CD14-positive monocyte (primary cell): ENCODE data around the gene EPHA3. TPM values are rescaled to one million over a fixed set of nuclear protein-coding genes. Genes with fewer than 3 reads are reported as not detected.

ENCODE experiments used
- DNase-seq, 3 donors: peaks; one replicate each; pipeline ENCODE4 v3.0.0-alpha.2; 2011 to 2022
- H2AFZ ChIP-seq: 2 replicates; pipeline ENCODE4 v1.6.0; 2012; ENCODE audit warnings: mild to moderate bottlenecking, low read depth, low read length, inconsistent platforms; ENCODE audit not compliant: insufficient read depth, poor library complexity, severe bottlenecking
- H3K27ac ChIP-seq, 2 donors: 1 replicate in 1 of 2; 2 replicates in 1 of 2; pipeline ENCODE4 v1.5.1; 2012 to 2013; ENCODE audit warnings: low read length in 2 of 2, control low read depth in 1 of 2, inconsistent platforms in 1 of 2, low read depth in 1 of 2, mild to moderate bottlenecking in 1 of 2
- H3K27me3 ChIP-seq, 2 donors: one replicate each; pipeline versions ENCODE4 v1.6.0 to v1.6.1; 2011 to 2013; ENCODE audit warnings: low read length in 2 of 2; ENCODE audit not compliant: control insufficient read depth in 2 of 2, insufficient read depth in 2 of 2
- H3K36me3 ChIP-seq, 2 donors: replicated peaks in 1 of 2; 1 replicate in 1 of 2; 2 replicates in 1 of 2; pipeline versions ENCODE4 v1.5.1 to v1.6.1; 2012 to 2013; ENCODE audit warnings: low read length in 2 of 2, control low read depth in 1 of 2, inconsistent platforms in 1 of 2, mild to moderate bottlenecking in 1 of 2; ENCODE audit not compliant: insufficient read depth in 2 of 2, control insufficient read depth in 1 of 2
- H3K4me1 ChIP-seq, 2 donors: 1 replicate in 1 of 2; 2 replicates in 1 of 2; pipeline versions ENCODE4 v1.5.1 to v1.6.1; 2012 to 2013; ENCODE audit warnings: low read length in 2 of 2, control low read depth in 1 of 2, inconsistent platforms in 1 of 2, mild to moderate bottlenecking in 1 of 2, moderate library complexity in 1 of 2; ENCODE audit not compliant: insufficient read depth in 2 of 2, control insufficient read depth in 1 of 2
- H3K4me2 ChIP-seq: replicated peaks from 2 replicates; pipeline ENCODE3; 2012; ENCODE audit warnings: low read length, moderate library complexity, mild to moderate bottlenecking; ENCODE audit not compliant: poor library complexity, severe bottlenecking; ENCODE audit errors: extremely low read depth
- H3K4me3 ChIP-seq, 3 experiments: fragments of 200-600 bp in 1 of 3; sonication (generic) in 1 of 3; replicated peaks in 1 of 3; 1 replicate in 2 of 3; 2 replicates in 1 of 3; pipeline ENCODE4 v1.5.1; 2011 to 2013; ENCODE audit warnings: low read length in 3 of 3, mild to moderate bottlenecking in 3 of 3, control low read depth in 2 of 3, low read depth in 2 of 3, inconsistent platforms in 1 of 3, moderate library complexity in 1 of 3
- H3K79me2 ChIP-seq: 2 replicates; pipeline ENCODE4 v1.6.0; 2012; ENCODE audit warnings: mild to moderate bottlenecking, control low read depth, inconsistent platforms, low read length, moderate library complexity; ENCODE audit not compliant: insufficient read depth
- H3K9ac ChIP-seq: 2 replicates; pipeline ENCODE4 v1.6.0; 2017; ENCODE audit warnings: low read length, mild to moderate bottlenecking; ENCODE audit not compliant: insufficient read depth, poor library complexity, severe bottlenecking
- H3K9me3 ChIP-seq, 2 donors: replicated peaks in 1 of 2; 1 replicate in 1 of 2; 2 replicates in 1 of 2; pipeline versions ENCODE4 v1.5.1 to v1.6.1; 2012 to 2013; ENCODE audit warnings: low read length in 2 of 2, control low read depth in 1 of 2; ENCODE audit not compliant: control insufficient read depth in 1 of 2, insufficient read depth in 1 of 2
- H4K20me1 ChIP-seq: 2 replicates; pipeline ENCODE4 v1.6.0; 2012; ENCODE audit warnings: mild to moderate bottlenecking, low read length, control low read depth, moderate library complexity; ENCODE audit not compliant: insufficient read depth
- H3K27ac Mint-ChIP-seq, 7 donors: one replicate each; pipeline ENCODE4 v1.8.0; 2020; ENCODE audit warnings: mild to moderate bottlenecking in 7 of 7, mixed read lengths in 7 of 7, moderate library complexity in 6 of 7, inconsistent platforms in 2 of 7
- H3K27me3 Mint-ChIP-seq, 3 donors: one replicate each; pipeline ENCODE4 v1.8.0; 2021 to 2022; ENCODE audit warnings: low read depth in 3 of 3, mild to moderate bottlenecking in 3 of 3, mixed read lengths in 3 of 3, moderate library complexity in 3 of 3, inconsistent platforms in 1 of 3
- H3K36me3 Mint-ChIP-seq, 2 donors: one replicate each; pipeline ENCODE4 v1.8.0; 2020; ENCODE audit warnings: mixed read lengths in 2 of 2, inconsistent platforms in 1 of 2, mild to moderate bottlenecking in 1 of 2
- H3K4me1 Mint-ChIP-seq: one replicate; pipeline ENCODE4 v1.8.0; 2020; ENCODE audit warnings: mild to moderate bottlenecking, mixed read lengths
- H3K4me3 Mint-ChIP-seq, 2 donors: one replicate each; pipeline ENCODE4 v1.8.0; 2020; ENCODE audit warnings: mild to moderate bottlenecking in 2 of 2, mixed read lengths in 2 of 2, moderate library complexity in 1 of 2
- H3K9me3 Mint-ChIP-seq, 7 donors: one replicate each; pipeline ENCODE4 v1.8.0; 2020 to 2022; ENCODE audit warnings: mixed read lengths in 7 of 7, mild to moderate bottlenecking in 6 of 7, moderate library complexity in 6 of 7, inconsistent platforms in 2 of 7
- CTCF ChIP-seq: fragments of 200-600 bp; IDR thresholded peaks from one replicate; pipeline ENCODE4 v1.8.0; 2022; ENCODE audit warnings: antibody characterized with exemption, mild to moderate bottlenecking
- WGBS: methylation state at CpG from one replicate; pipeline ENCODE4 v1.1.5; 2013; ENCODE audit warnings: missing lambda C conversion rate; ENCODE audit not compliant: insufficient coverage; 5-methylcytosine and 5-hydroxymethylcytosine counted together
- intact Hi-C, 2 donors: fragments of 100-400 bp; cut with micrococcal nuclease; formaldehyde crosslinking; loops; one replicate each; pipeline versions ENCODE4 v1.15.0 to v1.15.1; 2023
- polyA plus RNA-seq, 3 donors: library from polyadenylated mRNA; depleted of rRNA in 1 of 3; unstranded in 2 of 3; stranded (reverse) in 1 of 3; fragments of 300-500 nt in 2 of 3; fragments of >200 nt in 1 of 3; fragmentation: Illumina TruSeq in 2 of 3; gene quantifications; 1 replicate in 2 of 3; 2 replicates in 1 of 3; pipeline ENCODE4 v1.2.3, GENCODE V29; 2012 to 2021

EPHA3 gene
- polyA plus RNA-seq, 3 donors: not detected

- Mint-ChIP-seq H3K4me1 (no peaks in the 10 kb centered on the region), H3K27ac (no peak overlapping the region), H3K27me3 (no peaks in the 10 kb centered on the region), H3K36me3 (no peaks in the 10 kb centered on the region), H3K9me3 (peaks cover 3 to 6% (median 3%) of the 10 kb centered on the region in 7 donors), H3K4me3 (no peak overlapping the region)
- TF ChIP-seq CTCF: no peak
- DNase-seq: no peak
- Histone ChIP-seq H3K9me3 (peaks cover 4 to 5% of the 10 kb centered on the region in 2 donors), H3K27ac (no peak overlapping the region), H3K79me2 (no peaks in the 10 kb centered on the region), H3K36me3 (no peaks in the 10 kb centered on the region), H2AFZ (no peak overlapping the region), H3K9ac (no peak overlapping the region), H3K4me3 (no peak overlapping the region), H3K4me1 (no peaks in the 10 kb centered on the region), H3K27me3 (no peaks in the 10 kb centered on the region), H3K4me2 (no peak overlapping the region), H4K20me1 (no peaks in the 10 kb centered on the region)
- intact Hi-C loops: no loop called here
- WGBS: no CpG with 5 or more reads among the region's 4 CpGs
Observed at GRCh38 chr3:89261673-89262072, 154.3 kb downstream of the EPHA3 start.

GRCh38 chr3:89262309-89262929 lies 155.0 kb downstream of the EPHA3 start:
- H3K4me1 Mint-ChIP-seq: no peaks in the 10 kb centered on the region
- no peak overlapping the region for H3K27ac Mint-ChIP-seq
- H2AFZ ChIP-seq: no peak overlapping the region
- intact Hi-C loops: no loop called here
- H3K36me3 Mint-ChIP-seq: no peaks in the 10 kb centered on the region
- H3K4me1 ChIP-seq: no peaks in the 10 kb centered on the region
- H4K20me1 ChIP-seq: no peaks in the 10 kb centered on the region
- peaks cover 3 to 6% (median 3%) of the 10 kb centered on the region in 7 donors for H3K9me3 Mint-ChIP-seq
- no peaks in the 10 kb centered on the region for H3K79me2 ChIP-seq
- H3K4me3 Mint-ChIP-seq: no peak overlapping the region
- H3K9me3 ChIP-seq: peaks cover 0 to 5% of the 10 kb centered on the region in 2 donors
- no peaks in the 10 kb centered on the region for H3K27me3 Mint-ChIP-seq
- H3K4me2 ChIP-seq: no peak overlapping the region
- 94% methylated on average over 14 of the region's 15 CpGs for WGBS
- DNase-seq: no peak
- no peak overlapping the region for H3K27ac ChIP-seq
- no peak overlapping the region for H3K4me3 ChIP-seq
- no peak overlapping the region for H3K9ac ChIP-seq
- no peaks in the 10 kb centered on the region for H3K27me3 ChIP-seq
- TF ChIP-seq CTCF: no peak
- H3K36me3 ChIP-seq: no peaks in the 10 kb centered on the region
